Muscle of leg (tissue), 9 donors: ENCODE results near the gene PDCD10. TPM values are rescaled to one million over a fixed set of nuclear protein-coding genes. Genes with fewer than 3 reads are reported as not detected.

Experiments
- polyA plus RNA-seq, 8 donors: library from polyadenylated mRNA; unstranded; fragments of 120-200 nt; gene quantifications; one replicate each; pipeline versions ENCODE4 v1.2.1 to v1.2.3, GENCODE V29; 2013; ENCODE audit warnings: inconsistent platforms in 1 of 8, low replicate concordance in 1 of 8; ENCODE audit not compliant: insufficient read length in 8 of 8, insufficient read depth in 1 of 8
- total RNA-seq: library from RNA; stranded (reverse); fragments of 120-200 nt; gene quantifications from one replicate; pipeline ENCODE4 v1.2.4, GENCODE V29; 2013

The PDCD10 gene
- total and polyA plus RNA-seq, 9 donors: 28.4 to 37.6 (median 31.1) TPM

Other genes with a start within 250 kb of the PDCD10 start
- 0.58 TPM for gene WDR49, start 81.0 kb downstream of the PDCD10 start, total RNA-seq
- under 1 TPM in 6 of 8 donors, not detected in 2; 0.05 to 0.45 (median 0.26) TPM for gene WDR49, start 81.0 kb downstream of the PDCD10 start, polyA plus RNA-seq
- gene SERPINI1, start 829 bp upstream of the PDCD10 start, total RNA-seq: 10.1 TPM
- gene SERPINI1, start 829 bp upstream of the PDCD10 start, polyA plus RNA-seq: 10 to 100 TPM in 2 of 8 donors, 1 to 10 TPM in 6; 6.3 to 15.0 (median 8.0) TPM